Measurements from ENCODE around the gene CDK6.

CDK6 gene

DNA sequence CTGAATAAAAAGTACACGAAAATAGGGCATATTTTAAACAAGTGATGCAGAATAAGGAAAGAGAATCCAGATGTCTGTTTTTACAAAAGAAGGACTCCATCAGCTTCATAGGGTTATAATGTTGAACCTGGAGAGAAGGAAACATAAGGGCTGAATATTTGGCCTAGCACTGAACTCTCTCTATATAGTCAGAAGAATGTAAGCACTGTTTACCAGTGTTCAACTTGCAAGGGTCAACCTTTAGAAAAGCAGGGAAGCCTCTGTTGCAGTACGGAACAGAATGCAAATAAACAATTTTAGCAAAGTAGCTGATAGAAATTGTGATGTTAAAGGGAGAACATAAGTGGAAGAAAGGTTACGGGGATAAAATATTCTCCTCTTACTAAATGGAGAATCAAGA, 16.2 kb downstream of the CDK6 start:
- Mint-ChIP-seq H3K27ac (no peak overlapping the region), H3K27me3 (ENCODE audit: low read depth) (no peaks in the 10 kb centered on the region), H3K4me3 (no peak overlapping the region), H3K4me1 (no peaks in the 10 kb centered on the region), H3K9me3 (peaks cover 29% of the 10 kb centered on the region), H3K36me3 (ENCODE audit: low read depth) (peaks cover 54% of the 10 kb centered on the region)
- TF ChIP-seq, protein P1, sequence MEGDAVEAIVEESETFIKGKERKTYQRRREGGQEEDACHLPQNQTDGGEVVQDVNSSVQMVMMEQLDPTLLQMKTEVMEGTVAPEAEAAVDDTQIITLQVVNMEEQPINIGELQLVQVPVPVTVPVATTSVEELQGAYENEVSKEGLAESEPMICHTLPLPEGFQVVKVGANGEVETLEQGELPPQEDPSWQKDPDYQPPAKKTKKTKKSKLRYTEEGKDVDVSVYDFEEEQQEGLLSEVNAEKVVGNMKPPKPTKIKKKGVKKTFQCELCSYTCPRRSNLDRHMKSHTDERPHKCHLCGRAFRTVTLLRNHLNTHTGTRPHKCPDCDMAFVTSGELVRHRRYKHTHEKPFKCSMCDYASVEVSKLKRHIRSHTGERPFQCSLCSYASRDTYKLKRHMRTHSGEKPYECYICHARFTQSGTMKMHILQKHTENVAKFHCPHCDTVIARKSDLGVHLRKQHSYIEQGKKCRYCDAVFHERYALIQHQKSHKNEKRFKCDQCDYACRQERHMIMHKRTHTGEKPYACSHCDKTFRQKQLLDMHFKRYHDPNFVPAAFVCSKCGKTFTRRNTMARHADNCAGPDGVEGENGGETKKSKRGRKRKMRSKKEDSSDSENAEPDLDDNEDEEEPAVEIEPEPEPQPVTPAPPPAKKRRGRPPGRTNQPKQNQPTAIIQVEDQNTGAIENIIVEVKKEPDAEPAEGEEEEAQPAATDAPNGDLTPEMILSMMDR (IDR thresholded peaks at IDR 0.05; ENCODE audit: unreplicated experiment in 3 of 3) = no peak

DNA sequence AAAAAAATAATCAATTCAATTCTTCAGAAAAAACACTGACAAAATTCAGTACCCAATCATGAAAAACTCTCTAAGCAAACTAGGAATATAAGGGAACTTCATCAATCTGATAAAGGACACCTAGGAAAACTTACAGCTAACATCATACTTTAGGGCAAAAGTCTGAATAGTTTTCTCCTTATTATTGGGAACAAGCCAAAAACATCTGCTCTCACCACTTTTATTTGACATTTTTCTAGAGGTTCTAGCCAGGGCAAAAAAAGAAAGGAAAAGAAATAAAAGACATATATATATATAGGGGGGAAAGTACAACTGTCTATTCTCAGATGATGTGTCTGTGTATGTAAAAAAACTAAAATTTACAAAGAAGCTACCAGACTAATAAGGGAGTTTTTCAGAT, 19.0 kb downstream of the CDK6 start:
- Mint-ChIP-seq H3K9me3 (peaks cover 34% of the 10 kb centered on the region), H3K27me3 (ENCODE audit: low read depth) (no peaks in the 10 kb centered on the region), H3K36me3 (ENCODE audit: low read depth) (peaks cover 54% of the 10 kb centered on the region), H3K4me1 (peaks cover 16% of the 10 kb centered on the region), H3K27ac (no peak overlapping the region), H3K4me3 (no peak overlapping the region)
- TF ChIP-seq, protein P1 (IDR thresholded peaks at IDR 0.05; ENCODE audit: unreplicated experiment in 3 of 3) = no peak

DNA sequence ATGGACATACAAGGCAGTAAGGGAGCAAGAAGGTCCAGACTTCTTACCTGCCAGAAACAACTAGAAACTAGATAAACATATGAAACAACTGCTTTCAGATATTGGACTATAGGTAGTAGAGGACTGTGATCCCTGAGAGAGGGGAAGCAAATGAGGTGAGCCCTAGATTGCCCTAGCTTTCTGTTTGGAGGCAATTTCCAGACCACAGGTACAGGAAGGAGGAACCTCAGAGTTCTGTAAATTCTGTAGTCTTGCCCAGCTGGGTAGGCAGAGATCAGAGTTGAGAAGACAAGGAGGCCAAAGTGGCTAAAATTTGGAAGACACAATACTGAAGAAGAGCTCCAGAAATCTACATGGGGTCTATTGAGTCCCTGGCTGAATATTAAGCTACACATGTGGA, 21.0 kb downstream of the CDK6 start:
- Mint-ChIP-seq H3K4me1 (peaks cover 24% of the 10 kb centered on the region), H3K27me3 (ENCODE audit: low read depth) (no peaks in the 10 kb centered on the region), H3K27ac (no peak overlapping the region), H3K36me3 (ENCODE audit: low read depth) (peaks cover 54% of the 10 kb centered on the region), H3K4me3 (no peak overlapping the region), H3K9me3 (peaks cover 31% of the 10 kb centered on the region)
- TF ChIP-seq, protein P1 (IDR thresholded peaks at IDR 0.05; ENCODE audit: unreplicated experiment in 3 of 3) = no peak

DNA sequence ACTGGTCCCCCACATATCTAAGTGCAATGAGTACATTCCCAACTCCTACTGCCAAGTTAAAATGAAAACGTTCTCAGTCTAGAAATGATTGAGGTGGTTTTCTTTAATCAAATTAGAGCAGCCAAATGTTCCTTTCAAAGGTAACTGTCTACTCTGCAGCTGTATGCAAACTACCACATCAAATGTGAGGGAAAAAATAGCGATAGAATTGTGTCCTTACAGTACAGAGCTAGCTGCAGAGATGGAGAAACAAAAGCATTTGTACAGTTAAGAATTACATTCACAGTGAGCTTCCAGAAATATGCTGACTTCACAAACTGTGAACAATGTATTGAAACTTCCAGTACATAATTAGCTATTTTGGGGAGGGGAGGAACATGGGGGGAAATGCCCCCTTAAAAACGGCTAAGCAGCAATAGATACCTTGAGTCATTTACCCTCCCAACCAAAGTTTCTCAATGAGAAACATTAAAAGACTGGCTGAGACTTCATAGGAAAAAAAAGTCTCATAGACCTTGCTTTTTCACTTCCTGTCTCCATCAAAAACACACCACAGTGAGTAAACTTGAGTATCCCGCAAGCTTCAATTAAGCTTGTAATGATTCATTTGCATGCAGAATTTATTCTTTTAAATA, 22.9 kb downstream of the CDK6 start:
- H3K4me3 Mint-ChIP-seq = no peak overlapping the region
- peaks cover 24% of the 10 kb centered on the region for H3K9me3 Mint-ChIP-seq
- H3K4me1 Mint-ChIP-seq = peaks cover 39% of the 10 kb centered on the region
- H3K27me3 Mint-ChIP-seq (ENCODE audit: low read depth) = no peaks in the 10 kb centered on the region
- peaks cover 35% of the 10 kb centered on the region for H3K36me3 Mint-ChIP-seq (ENCODE audit: low read depth)
- TF ChIP-seq, protein P1 (IDR thresholded peaks at IDR 0.05; ENCODE audit: unreplicated experiment in 3 of 3) = no peak
- H3K27ac Mint-ChIP-seq = peak overlapping the region; percentile 71 to 79 (median 79)

DNA sequence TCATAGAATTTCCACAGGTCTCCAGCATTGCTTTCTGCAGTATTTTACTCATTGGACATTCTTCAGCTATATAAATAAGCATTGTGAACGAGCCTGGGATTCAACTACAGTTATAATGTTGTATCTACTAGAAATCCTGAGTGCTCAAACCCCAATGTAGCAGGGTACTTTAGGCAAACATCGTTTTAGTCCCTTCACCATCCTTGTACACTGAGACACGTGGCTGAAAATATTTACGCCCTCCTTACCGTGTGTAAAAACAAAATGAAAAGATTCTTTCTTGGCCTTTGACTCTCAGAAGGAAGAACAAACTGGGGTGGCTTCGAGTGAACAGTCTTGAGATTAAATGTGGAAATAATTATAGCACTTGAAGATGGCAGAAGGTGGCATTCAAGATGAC, 25.2 kb downstream of the CDK6 start:
- peak overlapping the region in 2 of 3 experiments; percentile 11 to 70 for H3K27ac Mint-ChIP-seq
- TF ChIP-seq, protein P1 (IDR thresholded peaks at IDR 0.05; ENCODE audit: unreplicated experiment in 3 of 3) = no peak
- H3K27me3 Mint-ChIP-seq (ENCODE audit: low read depth) = no peaks in the 10 kb centered on the region
- peaks cover 19% of the 10 kb centered on the region for H3K36me3 Mint-ChIP-seq (ENCODE audit: low read depth)
- H3K4me3 Mint-ChIP-seq = no peak overlapping the region
- H3K9me3 Mint-ChIP-seq = peaks cover 14% of the 10 kb centered on the region
- peaks cover 44% of the 10 kb centered on the region for H3K4me1 Mint-ChIP-seq
